Cardiac fibroblast (primary cell): ENCODE data around the gene CHST15.

Experiments
- DNase-seq, 2 donors: peaks; one replicate each; pipeline versions ENCODE4 v3.0.0 to v3.0.0-alpha.2; 2010; ENCODE audit warnings: low read depth in 2 of 2
- H3K4me3 ChIP-seq, 2 donors: replicated peaks in 1 of 2; 1 replicate in 1 of 2; 2 replicates in 1 of 2; pipeline ENCODE4 v1.5.1; 2011; ENCODE audit warnings: low read depth in 2 of 2, low read length in 2 of 2, mild to moderate bottlenecking in 2 of 2, moderate library complexity in 1 of 2
- CTCF ChIP-seq: IDR thresholded peaks from one replicate; pipeline ENCODE4 v1.5.1; 2011; ENCODE audit warnings: low read depth, mild to moderate bottlenecking, low read length, inconsistent platforms

The CHST15 gene

GRCh38 chr10:124088915-124089314 lies 4.5 kb downstream of the CHST15 start:
- no peak for TF ChIP-seq CTCF
- DNase-seq: no peak
- H3K4me3 ChIP-seq: no peak overlapping the region

GRCh38 chr10:124087672-124088634 lies 5.4 kb downstream of the CHST15 start:
- no peak overlapping the region for H3K4me3 ChIP-seq
- DNase-seq: no peak
- TF ChIP-seq CTCF: no peak

- no peak for DNase-seq
Observed at GRCh38 chr10:124086787-124087671, 6.4 kb downstream of the CHST15 start.

GRCh38 chr10:124086097-124086710 lies 7.2 kb downstream of the CHST15 start:
- no peak for DNase-seq
- TF ChIP-seq CTCF: no peak
- H3K4me3 ChIP-seq: no peak overlapping the region

More at GRCh38 chr10:124086787-124087671, 6.4 kb downstream of the CHST15 start:
- TF ChIP-seq CTCF: no peak
- H3K4me3 ChIP-seq: no peak overlapping the region

- no peak for TF ChIP-seq CTCF
- DNase-seq: no peak
Observed at GRCh38 chr10:124085680-124086079, 7.7 kb downstream of the CHST15 start.

GRCh38 chr10:124084708-124085107 lies 8.7 kb downstream of the CHST15 start:
- DNase-seq: no peak
- no peak for TF ChIP-seq CTCF
- H3K4me3 ChIP-seq: no peak overlapping the region

More at GRCh38 chr10:124085680-124086079, 7.7 kb downstream of the CHST15 start:
- no peak overlapping the region for H3K4me3 ChIP-seq
